ENCODE measurements around the gene ANKRD52. TPM values are rescaled to one million over a fixed set of nuclear protein-coding genes. Genes with fewer than 3 reads are reported as not detected.
A peak's percentile ranks its signal among the peaks of the same experiment; 100 is the strongest.

ANKRD52 gene
- total and polyA plus RNA-seq, 9 of the 15 experiments (the other 6 are each of a cell fraction or from before 2014, with no cell fraction given): 0.52 to 46.8 (median 7.9) TPM

- TF ChIP-seq UBTF (IDR thresholded peaks at IDR 0.05; ENCODE audit: borderline replicate concordance in 1 of 2, low read depth in 2 of 2, low read length in 2 of 2): peak in 1 of 2 experiments; percentile 73; a peak in 2 of 4 replicates
- no peak for TF ChIP-seq SRF (CRISPR knock-in tag; IDR thresholded peaks at IDR 0.05)
- TF ChIP-seq KDM4B (IDR thresholded peaks at IDR 0.05; ENCODE audit: borderline replicate concordance in 2 of 2, low read depth in 1 of 2): no peak
- TF ChIP-seq RAD21 (CRISPR knock-in tag; conservative IDR thresholded peaks at IDR 0.05 in 1 of 2, IDR thresholded peaks at IDR 0.05 in 1 of 2): no peak
- TF ChIP-seq ZNF133 (CRISPR knock-in tag; IDR thresholded peaks at IDR 0.05): no peak
- TF ChIP-seq KAT2B (IDR thresholded peaks at IDR 0.05; ENCODE audit: low read depth, low read length): no peak
- TF ChIP-seq MCM2 (IDR thresholded peaks at IDR 0.05; ENCODE audit: low read depth): no peak
- TF ChIP-seq ZNF551 (CRISPR knock-in tag; IDR thresholded peaks at IDR 0.05): no peak
- TF ChIP-seq BRD9 (IDR thresholded peaks at IDR 0.05; ENCODE audit: low read depth, partially characterized antibody): peak; percentile 47
- TF ChIP-seq, protein P1, sequence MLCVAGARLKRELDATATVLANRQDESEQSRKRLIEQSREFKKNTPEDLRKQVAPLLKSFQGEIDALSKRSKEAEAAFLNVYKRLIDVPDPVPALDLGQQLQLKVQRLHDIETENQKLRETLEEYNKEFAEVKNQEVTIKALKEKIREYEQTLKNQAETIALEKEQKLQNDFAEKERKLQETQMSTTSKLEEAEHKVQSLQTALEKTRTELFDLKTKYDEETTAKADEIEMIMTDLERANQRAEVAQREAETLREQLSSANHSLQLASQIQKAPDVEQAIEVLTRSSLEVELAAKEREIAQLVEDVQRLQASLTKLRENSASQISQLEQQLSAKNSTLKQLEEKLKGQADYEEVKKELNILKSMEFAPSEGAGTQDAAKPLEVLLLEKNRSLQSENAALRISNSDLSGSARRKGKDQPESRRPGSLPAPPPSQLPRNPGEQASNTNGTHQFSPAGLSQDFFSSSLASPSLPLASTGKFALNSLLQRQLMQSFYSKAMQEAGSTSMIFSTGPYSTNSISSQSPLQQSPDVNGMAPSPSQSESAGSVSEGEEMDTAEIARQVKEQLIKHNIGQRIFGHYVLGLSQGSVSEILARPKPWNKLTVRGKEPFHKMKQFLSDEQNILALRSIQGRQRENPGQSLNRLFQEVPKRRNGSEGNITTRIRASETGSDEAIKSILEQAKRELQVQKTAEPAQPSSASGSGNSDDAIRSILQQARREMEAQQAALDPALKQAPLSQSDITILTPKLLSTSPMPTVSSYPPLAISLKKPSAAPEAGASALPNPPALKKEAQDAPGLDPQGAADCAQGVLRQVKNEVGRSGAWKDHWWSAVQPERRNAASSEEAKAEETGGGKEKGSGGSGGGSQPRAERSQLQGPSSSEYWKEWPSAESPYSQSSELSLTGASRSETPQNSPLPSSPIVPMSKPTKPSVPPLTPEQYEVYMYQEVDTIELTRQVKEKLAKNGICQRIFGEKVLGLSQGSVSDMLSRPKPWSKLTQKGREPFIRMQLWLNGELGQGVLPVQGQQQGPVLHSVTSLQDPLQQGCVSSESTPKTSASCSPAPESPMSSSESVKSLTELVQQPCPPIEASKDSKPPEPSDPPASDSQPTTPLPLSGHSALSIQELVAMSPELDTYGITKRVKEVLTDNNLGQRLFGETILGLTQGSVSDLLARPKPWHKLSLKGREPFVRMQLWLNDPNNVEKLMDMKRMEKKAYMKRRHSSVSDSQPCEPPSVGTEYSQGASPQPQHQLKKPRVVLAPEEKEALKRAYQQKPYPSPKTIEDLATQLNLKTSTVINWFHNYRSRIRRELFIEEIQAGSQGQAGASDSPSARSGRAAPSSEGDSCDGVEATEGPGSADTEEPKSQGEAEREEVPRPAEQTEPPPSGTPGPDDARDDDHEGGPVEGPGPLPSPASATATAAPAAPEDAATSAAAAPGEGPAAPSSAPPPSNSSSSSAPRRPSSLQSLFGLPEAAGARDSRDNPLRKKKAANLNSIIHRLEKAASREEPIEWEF (CRISPR knock-in tag; IDR thresholded peaks at IDR 0.05): peak; percentile 70; the same call in 1 of the 2 replicates
- TF ChIP-seq HNRNPUL1 (IDR thresholded peaks at IDR 0.05; ENCODE audit: low read length): no peak
- TF ChIP-seq GATA2 (CRISPR knock-in tag; IDR thresholded peaks at IDR 0.05): peak; percentile 84
- TF ChIP-seq, protein P2, sequence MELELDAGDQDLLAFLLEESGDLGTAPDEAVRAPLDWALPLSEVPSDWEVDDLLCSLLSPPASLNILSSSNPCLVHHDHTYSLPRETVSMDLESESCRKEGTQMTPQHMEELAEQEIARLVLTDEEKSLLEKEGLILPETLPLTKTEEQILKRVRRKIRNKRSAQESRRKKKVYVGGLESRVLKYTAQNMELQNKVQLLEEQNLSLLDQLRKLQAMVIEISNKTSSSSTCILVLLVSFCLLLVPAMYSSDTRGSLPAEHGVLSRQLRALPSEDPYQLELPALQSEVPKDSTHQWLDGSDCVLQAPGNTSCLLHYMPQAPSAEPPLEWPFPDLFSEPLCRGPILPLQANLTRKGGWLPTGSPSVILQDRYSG (tag; conservative IDR thresholded peaks at IDR 0.05; ENCODE audit: low read depth): peak; percentile 81
- TF ChIP-seq TEAD2 (tag; IDR thresholded peaks at IDR 0.05): no peak
- no peak for TF ChIP-seq RAD51 (IDR thresholded peaks at IDR 0.05; ENCODE audit: borderline replicate concordance, low read depth)
- TF ChIP-seq ZNF311 (CRISPR knock-in tag; IDR thresholded peaks at IDR 0.05): no peak
- peak; percentile 83 for TF ChIP-seq ZBTB7A (IDR thresholded peaks at IDR 0.05; ENCODE audit: borderline replicate concordance, control insufficient read depth, low read depth, low read length)
- TF ChIP-seq ZNF175 (CRISPR knock-in tag; IDR thresholded peaks at IDR 0.05; ENCODE audit: low read depth): peak; percentile 77
These were observed 42.7 kb upstream of the ANKRD52 start (continued) for GRCh38 chr12:56300644-56301464.

Measured in K562 (cell line).